ENCODE measurements around the gene IMMP2L.
"Not testable (repeated sequence)": the region's sequence is repeated elsewhere in the genome, so short reads cannot be mapped to it uniquely, and the experiment has no call there.

IMMP2L gene

DNA sequence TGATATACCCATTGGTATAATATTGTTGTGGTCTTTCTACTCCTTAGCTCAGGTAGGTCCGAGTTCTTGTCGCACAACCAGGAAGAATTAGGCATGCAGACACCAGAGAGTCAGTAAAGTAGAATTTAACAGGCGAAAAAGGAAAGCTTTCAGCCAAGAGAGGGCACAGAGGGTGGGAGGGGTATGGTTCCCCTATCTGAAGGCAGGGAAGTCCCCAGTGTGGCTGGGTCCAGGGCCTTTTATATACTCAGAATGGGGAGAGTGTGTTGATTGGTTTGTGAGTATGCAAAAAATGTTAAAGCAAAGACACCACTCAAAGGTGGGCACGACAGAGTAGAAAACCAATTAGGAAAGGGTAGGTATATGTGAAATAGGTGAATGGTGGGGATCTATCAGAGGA lies 53.9 kb downstream of the IMMP2L start:
- no peak for DNase-seq (ENCODE audit: low spot score)

DNA sequence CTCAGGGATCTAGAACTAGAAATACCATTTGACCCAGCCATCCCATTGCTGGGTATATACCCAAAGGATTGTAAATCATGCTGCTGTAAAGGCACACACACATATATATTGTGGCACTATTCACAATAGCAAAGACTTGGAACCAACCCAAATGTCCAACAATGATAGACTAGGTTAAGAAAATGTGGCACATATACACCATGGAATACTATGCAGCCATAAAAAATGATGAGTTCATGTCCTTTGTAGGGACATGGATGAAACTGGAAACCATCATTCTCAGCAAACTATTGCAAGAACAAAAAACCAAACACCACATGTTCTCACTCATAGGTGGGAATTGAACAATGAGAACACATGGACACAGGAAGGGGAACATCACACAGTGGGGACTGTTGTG lies 56.9 kb downstream of the IMMP2L start:
- DNase-seq (ENCODE audit: low spot score), result not testable (repeated sequence)

DNA sequence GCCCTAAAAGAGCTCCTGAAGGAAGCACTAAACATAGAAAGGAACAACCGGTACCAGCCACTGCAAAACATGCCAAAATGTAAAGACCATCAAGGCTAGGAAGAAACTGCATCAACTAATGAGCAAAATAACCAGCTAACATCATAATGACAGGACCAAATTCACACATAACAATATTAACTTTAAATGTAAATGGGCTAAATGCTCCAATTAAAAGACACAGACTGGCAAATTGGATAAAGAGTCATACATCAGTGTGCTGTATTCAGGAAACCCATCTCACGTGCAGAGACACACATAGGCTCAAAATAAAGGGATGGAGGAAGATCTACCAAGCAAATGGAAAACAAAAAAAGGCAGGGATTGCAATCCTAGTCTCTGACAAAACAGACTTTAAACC lies 60.5 kb downstream of the IMMP2L start:
- DNase-seq (ENCODE audit: low spot score), result not testable (repeated sequence)

DNA sequence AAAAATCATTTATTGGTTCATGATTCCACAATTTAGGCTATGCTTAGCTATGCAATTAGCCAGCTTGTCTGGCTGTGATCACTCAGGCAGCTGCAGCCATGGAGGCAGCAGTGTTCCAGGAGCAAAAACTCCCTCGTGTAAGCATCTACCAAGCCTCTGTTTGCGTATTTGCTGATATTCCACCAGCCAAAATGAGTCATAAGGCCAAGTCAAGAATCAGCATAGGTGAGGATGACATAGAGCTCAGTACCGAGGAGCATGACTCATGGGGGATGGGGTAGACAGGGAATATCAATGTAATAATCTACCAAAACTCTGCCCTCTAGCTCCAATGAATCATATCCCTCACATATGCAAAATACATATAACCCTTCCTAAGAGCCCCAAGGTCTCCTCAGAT lies 63.3 kb downstream of the IMMP2L start:
- no peak for DNase-seq (ENCODE audit: low spot score)

DNA sequence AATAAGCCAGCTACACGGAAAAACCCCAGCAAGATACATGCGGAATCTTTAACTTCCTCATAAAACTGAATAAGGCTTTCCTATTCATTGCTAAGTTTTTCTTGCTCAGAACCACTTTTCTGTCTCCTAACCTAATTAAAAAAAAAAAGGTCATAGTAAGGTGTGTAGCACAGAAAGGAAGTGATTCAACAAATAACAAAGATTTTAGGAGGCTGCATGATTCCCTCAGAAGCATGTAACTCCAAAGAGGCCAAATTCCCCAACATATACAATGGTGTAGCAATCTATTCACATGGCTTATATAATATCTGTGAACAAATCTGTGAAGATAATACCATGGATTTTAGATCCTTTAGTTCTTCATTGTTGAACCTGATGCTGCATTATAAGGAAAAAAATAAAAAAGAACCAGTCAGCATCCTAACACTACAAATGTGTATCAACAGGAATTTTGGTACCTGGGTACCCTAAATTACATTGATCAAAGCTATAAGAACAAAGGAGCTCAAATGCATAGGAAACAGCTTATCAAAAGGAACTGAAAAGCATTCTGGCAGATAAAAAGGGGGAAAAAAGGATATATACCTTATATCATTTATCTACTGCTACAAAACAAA lies 63.8 kb downstream of the IMMP2L start:
- DNase-seq (ENCODE audit: low spot score), result no peak

DNA sequence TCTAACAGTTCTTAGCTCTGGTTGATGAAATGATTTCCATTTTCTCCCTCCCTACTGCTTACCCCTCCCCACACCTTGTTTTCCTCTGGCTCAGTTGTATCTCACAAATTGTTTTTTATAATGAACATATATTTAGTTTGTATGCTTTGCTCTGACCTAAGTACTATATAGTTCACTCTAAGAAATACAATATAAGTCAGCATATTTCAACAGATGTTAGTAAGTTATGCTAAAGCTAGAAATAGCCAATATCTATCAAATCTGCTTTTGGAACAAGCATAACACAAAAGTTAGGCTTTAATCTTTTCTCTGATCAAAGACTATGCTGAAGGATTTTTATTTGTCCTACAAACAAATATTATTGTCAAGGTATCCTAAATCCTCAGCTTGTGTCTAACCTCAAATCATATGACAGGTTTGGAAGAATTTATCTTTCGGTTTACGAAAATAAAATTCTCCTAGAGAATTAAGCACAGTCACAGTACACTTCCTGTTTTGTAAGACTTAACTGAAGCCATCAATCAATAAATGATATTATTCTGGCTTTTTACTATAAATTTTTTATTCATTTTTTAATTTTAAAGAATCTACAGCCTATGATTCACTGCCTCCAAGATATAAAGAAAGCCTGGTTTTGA lies 67.0 kb downstream of the IMMP2L start:
- DNase-seq (ENCODE audit: low spot score), result no peak

DNA sequence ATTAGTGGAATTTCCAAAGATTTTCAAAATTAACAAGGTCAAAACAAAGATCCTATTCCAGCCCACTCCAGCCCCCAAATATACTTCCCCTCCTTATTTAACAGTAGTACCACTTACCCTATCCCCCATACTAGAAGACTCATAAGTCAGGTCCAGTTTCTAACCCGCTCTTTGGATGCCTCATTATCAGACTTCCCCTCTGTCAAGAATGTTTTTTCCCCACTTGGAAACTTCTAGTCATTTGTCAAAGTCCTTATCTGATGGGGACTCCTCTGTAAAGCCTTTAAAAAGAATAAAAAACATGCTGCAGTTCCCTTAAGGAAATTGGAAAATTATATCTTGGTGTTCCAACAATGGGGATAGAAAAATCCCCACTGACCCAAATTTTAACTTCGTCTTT lies 70.1 kb downstream of the IMMP2L start:
- no peak for DNase-seq (ENCODE audit: low spot score)

DNA sequence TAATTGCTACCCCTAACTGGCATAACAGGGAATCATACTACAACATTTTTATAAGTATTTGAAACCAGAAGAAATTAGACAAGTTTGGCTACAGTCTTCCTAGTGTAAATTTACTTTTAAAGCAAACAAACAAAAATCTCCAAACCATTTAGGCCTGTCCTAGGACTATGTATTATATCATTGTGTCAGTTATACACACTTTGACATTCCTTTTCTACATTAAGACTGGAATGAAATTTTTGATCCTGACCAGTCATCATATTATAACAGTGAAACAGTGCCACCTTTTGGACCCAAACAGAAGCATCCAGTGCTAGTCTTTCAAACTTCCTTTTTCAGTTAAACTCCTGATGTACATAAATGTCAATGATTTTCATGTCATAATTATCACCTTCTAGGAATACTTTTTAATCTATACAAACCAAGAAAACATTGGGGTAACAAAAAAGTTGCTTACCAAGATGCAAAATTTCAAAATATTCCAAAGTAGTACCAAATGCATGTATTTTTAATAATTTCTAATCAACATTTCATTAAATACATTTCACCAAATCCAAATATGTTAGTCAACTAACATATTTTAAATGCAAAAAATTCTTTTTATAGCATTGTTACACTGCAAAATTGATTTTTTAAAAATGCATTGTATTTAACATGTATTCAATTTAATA lies 75.7 kb downstream of the IMMP2L start:
- DNase-seq (ENCODE audit: low spot score), result peak; percentile 36

DNA sequence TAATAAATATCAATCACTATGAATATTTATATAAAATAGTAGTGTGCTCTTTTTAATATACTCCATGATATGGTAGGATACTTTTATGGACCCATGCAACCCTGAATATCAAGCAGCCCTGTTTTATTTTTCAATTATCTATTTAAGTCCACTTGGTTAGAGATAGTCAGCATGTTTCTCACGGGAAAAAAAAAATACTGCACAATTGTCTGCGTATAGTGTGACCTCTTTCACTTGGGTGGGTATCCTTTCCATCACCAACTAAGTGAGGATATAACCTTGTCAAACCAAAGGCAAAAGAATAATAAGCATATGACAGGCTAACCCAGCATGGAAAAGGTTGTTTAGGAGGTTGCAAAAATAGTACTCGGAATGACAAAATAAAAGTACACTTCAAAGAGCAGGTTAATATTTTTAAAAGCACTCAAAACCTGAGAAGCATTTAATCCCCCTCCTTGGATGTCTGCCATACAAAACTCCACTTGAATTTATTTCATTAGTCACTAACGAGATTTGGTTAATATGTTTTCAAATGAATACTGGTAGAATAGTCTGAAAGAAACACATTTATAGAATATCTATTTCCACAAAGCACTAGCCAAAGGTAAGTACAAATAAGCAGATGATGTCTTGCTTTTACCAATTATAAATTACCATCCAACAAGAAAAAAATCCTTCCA lies 76.5 kb downstream of the IMMP2L start:
- DNase-seq (ENCODE audit: low spot score), result no peak

DNA sequence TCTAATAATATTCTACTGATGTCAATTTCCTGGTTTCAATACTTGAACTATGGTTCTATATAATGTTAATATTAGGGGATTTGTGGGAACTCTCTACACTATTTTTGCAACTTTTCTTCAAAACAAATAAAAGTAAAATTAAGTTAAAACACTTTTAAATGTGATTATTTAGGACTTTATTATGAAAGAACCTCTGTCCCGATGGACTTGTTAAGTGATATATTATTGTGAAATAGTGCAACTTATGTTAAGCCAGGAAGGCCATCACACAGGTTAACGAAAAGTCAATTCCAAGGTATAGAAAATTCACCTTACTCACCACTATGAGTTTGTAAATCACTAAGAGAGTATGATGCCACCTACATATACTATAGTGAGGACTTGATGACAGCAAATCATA lies 79.2 kb downstream of the IMMP2L start:
- no peak for DNase-seq (ENCODE audit: low spot score)

DNA sequence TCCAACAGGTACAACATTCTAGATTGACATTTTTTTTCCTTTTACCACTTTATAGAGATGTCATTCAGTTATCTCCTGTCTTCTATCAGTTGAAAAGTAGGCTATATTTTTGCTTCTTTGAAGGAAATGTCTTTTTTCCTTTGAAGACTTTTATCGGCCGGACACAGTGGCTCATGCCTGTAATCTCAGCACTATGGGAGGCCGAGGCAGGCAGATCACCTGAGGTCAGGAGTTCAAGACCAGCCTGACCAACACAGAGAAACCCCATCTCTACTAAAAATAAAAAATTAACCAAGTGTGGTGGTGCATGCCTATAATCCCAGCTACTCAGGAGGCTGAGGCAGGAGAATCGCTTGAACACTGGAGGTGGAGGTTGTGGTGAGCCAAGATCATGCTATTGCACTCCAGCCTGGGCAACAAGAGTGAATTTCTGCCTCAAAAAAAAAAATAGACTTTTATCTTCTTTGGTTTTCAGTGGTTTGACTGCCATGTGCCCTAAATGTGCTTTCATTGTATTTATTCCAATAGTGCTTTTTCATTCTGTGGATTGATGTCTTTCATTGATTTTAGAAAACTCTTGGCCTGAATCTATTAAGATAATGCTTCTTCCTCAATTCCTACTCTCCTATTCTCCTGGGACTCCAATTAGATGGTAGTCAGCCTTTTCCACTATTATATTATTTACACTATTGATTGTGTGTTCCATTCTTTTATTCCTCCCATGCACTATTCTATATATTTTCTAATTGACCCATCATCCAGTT lies 84.6 kb downstream of the IMMP2L start:
- DNase-seq (ENCODE audit: low spot score), result no peak

DNA sequence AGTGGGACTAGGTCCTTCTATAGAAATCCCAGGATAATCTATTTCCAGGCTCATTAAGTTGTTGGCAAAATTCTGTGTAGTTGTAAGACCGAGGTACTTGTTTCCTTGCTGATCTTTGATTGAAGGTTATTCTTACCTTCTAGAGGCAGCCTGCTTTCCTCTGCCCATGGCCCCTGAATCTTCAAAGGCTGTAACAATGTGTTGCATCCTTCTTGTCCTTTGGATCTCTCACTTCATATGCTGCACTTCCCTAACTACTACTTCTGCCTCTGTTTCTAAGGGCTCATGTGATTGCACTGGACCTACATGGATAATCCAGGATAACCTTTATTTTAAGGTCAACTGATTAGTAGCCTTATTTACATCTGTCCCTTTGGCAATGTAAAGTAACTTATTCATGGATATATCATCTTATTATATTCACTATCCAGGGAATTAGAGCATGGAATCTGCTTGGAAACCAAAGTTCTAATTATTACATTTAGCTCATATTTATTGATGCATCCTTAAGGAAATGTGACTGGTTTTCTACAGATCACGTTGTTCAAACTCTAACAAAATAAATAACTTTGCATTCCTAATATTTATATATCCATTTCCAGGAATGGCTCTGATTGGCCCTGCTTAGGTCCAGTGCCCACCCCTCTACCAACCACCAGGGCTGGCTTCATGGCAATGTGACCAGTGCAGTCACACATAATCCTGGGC lies 85.6 kb downstream of the IMMP2L start:
- DNase-seq (ENCODE audit: low spot score), result no peak

DNA sequence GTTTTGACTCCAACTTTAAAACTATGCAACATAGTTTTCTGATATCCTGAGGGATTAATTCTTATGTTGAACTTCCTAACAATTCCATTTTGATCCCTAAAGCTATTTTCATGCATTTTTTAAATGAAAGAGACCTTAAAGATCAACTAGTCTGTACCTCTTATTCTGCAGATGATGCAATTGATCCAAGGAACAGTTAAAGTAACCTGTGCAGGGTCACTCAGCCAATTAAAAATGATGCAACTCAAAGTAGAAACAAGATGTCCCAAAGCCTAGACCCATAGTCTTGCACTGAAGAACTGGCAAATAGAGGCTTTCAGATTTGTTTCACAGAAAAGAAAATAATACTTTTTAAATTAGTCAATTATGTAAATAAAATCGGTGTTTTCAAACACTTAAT lies 86.3 kb downstream of the IMMP2L start:
- DNase-seq (ENCODE audit: low spot score), result no peak

DNA sequence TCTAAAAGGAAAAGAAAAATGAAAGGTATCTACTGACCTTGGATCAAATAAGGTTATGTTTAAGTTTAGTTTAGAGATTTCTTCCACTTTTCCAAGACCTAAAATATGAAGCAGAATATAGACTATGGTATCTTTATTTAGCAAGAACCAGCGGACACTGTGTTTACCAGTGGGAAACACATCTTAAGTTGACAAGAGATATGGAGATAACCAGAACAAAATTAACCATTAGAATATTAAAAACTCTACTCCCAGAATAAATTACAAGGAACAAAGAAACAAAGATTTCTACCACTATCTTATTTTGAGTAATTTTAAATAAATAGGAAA lies 86.9 kb downstream of the IMMP2L start:
- DNase-seq (ENCODE audit: low spot score), result no peak

DNA sequence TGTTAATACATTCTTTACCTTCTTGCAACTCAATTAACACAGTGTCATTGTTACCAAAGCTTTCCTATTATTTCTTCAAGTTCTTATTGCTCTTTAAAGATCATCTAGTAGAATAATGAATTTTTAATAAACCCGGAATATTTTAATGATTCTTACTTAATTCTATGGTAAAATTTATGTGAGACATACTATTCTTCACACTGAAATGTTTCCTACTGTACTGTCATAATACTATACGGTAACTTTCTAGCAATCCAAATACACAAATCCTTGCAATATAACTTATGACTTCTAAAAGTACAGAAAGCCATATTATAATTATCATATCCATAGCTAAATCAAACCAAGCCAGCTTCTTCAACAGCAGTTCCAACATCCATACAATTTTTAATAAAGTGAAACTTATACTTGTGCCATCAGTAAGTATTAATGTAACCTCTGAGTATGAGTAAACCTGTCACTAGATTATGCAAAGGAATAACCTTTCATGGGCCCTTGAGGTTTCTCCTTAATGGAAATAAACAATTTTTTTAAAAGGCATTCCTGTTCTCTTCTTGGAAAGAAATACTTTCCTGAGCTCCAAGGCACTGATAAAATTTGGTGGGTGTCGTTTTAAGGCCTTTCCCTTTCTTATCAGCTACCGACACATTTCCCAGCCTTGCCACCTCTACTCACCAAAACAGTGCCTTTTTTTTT lies 87.4 kb downstream of the IMMP2L start:
- no peak for DNase-seq (ENCODE audit: low spot score)

DNA sequence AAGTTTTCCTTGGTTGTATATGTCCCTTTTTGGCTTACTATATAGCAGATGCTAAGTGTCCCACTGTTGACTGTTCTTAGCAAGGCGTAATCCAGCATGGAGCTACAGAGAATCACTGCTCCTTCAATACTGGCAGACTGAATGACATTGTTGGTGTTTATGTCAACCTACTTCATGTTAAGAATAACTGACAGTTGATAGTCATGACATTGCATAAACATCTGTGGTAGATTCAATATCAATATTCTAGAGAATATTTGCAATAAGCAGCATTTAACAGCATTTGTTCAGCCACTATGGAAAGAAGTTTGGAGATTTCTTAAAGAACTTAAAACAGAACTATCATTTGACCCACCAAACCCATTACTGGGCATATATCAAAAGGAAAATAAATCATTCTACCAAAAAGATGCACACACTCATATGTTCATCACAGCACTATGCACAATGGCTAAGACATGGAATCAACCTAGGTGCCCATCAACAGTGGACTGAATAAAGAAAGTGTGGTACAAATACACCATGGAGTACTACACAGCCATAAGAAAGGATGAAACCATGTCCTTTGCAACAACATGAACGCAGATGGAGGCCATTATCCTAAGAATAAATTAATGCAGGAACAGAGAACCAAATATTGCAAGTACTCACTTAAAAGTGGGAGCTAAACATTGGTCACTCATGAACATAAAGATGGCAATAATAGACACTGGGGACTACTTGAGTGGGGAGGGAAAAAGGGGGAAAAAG lies 88.7 kb downstream of the IMMP2L start:
- DNase-seq (ENCODE audit: low spot score), result no peak

DNA sequence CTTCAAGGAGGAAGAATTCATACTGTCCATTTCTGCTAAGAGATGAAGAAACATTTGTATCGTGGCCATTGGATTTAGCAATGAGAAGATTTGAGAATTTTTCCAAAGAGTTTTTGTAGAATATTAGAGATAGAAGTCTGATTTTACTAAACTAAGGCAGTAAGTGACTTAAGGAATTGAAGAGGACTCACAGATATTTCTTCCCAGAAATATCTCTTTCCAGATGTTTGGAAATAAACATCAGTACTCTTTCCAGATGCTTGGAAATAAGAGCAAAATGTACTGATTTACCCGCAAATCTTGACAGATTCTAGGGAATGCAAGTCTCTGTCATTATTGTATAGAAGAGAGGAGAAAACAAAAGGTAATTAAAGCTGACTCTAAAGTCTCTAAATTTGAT lies 91.3 kb downstream of the IMMP2L start:
- no peak for DNase-seq (ENCODE audit: low spot score)

DNA sequence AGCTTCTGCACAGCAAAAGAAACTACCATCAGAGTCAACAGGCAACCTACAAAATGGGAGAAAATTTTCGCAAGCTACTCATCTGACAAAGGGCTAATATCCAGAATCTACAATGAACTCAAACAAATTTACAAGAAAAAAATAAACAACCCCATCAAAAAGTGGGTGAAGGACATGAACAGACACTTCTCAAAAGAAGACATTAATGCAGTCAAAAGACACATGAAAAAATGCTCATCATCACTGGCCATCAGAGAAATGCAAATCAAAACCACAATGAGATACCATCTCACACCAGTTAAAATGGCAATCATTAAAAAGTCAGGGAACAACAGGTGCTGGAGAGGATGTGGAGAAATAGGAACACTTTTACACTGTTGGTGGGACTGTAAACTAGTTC lies 92.4 kb downstream of the IMMP2L start:
- not testable (repeated sequence) for DNase-seq (ENCODE audit: low spot score)

DNA sequence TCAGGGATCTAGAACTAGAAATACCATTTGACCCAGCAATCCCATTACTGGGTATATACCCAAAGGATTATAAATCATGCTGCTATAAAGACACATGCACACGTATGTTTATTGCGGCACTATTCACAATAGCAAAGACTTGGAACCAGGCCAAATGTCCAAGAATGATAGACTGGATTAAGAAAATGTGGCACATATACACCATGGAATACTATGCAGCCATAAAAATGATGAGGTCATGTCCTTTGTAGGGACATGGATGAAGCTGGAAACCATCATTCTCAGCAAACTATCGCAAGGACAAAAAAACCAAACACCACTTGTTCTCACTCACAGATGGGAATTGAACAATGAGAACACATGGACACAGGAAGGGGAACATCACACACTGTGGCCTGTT lies 96.5 kb downstream of the IMMP2L start:
- not testable (repeated sequence) for DNase-seq (ENCODE audit: low spot score)

DNA sequence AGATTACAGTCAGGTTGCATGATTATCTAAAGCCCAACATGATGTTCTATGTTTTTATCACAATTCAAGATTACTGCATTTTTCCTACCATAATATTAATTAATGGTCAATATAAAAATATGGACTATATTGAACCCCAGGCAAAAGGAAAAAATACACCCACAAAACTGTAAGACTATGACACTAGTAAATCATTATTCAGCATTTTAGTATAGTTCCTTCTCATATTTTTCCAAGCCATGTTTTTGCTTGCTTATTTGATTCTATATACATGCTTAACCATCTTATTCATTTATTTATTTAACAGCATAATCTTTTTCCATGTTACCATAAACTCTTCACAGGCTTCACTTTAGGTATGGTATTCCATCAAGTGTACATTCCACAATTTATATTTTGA lies 101.6 kb downstream of the IMMP2L start:
- no peak for DNase-seq (ENCODE audit: low spot score)

Data from D341Med (cell line).